Measurements from ENCODE around the gene DPM3. TPM values are rescaled to one million over a fixed set of nuclear protein-coding genes. Genes with fewer than 3 reads are reported as not detected.
A peak's percentile ranks its signal among the peaks of the same experiment; 100 is the strongest.

The DPM3 gene
- total RNA-seq, 2 experiments from 2014 or later, result 34.1 to 37.7 TPM

GRCh38 chr1:155182052-155182550 is 41.8 kb upstream of the DPM3 start:
- Mint-ChIP-seq H3K36me3 (peaks cover 9% of the 10 kb centered on the region), H3K4me3 (no peak overlapping the region), H3K27me3 (no peaks in the 10 kb centered on the region), H3K27ac (no peak overlapping the region), H3K9me3 (no peaks in the 10 kb centered on the region), H3K4me1 (ENCODE audit: low read depth) (no peaks in the 10 kb centered on the region)
- DNase-seq, result no peak
- POLR2A ChIA-PET, result no interaction called here
- CTCF ChIA-PET, result interaction anchor here (1.0 kb wide), 1 partner anchor 9 kb away, joined by 4 read pairs; the partner anchor contains the start of gene KRTCAP2
- intact Hi-C loops (cut with micrococcal nuclease), result no loop called here

- Mint-ChIP-seq H3K4me3 (no peak overlapping the region), H3K36me3 (peaks cover 13% of the 10 kb centered on the region), H3K27me3 (no peaks in the 10 kb centered on the region), H3K4me1 (ENCODE audit: low read depth) (peaks cover 6% of the 10 kb centered on the region), H3K9me3 (no peaks in the 10 kb centered on the region), H3K27ac (no peak overlapping the region)
- CTCF ChIA-PET, result interaction anchor here (1.0 kb wide), 1 partner anchor 9 kb away, joined by 4 read pairs; the partner anchor contains the start of gene KRTCAP2
- POLR2A ChIA-PET, result no interaction called here
- DNase-seq, result no peak
- intact Hi-C loops (cut with micrococcal nuclease), result no loop called here
Observed at GRCh38 chr1:155181371-155182051, 41.2 kb upstream of the DPM3 start.

- no peak overlapping the region for H3K4me3 Mint-ChIP-seq
- ChIA-PET POLR2A (interaction anchor here (7.5 kb wide), 1 partner anchor 14 kb away, joined by 70 read pairs; no protein-coding TSS in a partner anchor), CTCF (interaction anchor here (0.8 to 8.5 kb wide), 5 partner anchors 11 to 28 kb away, joined by 3 to 201 read pairs (median 8); partner anchors contain the start of genes MTX1 and THBS3)
- intact Hi-C loops (cut with micrococcal nuclease), result no loop called here
- DNase-seq, result no peak
- H3K27ac Mint-ChIP-seq, result no peak overlapping the region
- peaks cover 24% of the 10 kb centered on the region for H3K4me1 Mint-ChIP-seq (ENCODE audit: low read depth)
- H3K36me3 Mint-ChIP-seq, result peaks cover 13% of the 10 kb centered on the region
- H3K9me3 Mint-ChIP-seq, result no peaks in the 10 kb centered on the region
- H3K27me3 Mint-ChIP-seq, result no peaks in the 10 kb centered on the region
Observed at GRCh38 chr1:155179112-155180031, 39.0 kb upstream of the DPM3 start.

- no peak for DNase-seq
- Mint-ChIP-seq H3K36me3 (peaks cover 13% of the 10 kb centered on the region), H3K27me3 (no peaks in the 10 kb centered on the region), H3K27ac (no peak overlapping the region), H3K4me1 (ENCODE audit: low read depth) (peaks cover 28% of the 10 kb centered on the region), H3K9me3 (no peaks in the 10 kb centered on the region), H3K4me3 (no peak overlapping the region)
- POLR2A ChIA-PET, result interaction anchor here (7.5 kb wide), 1 partner anchor 15 kb away, joined by 70 read pairs; no protein-coding TSS in a partner anchor
- CTCF ChIA-PET, result interaction anchor here (1.4 to 8.5 kb wide), 5 partner anchors 10 to 145 kb away, joined by 3 to 201 read pairs (median 7); partner anchors contain the start of genes MTX1 and THBS3
- intact Hi-C loops (cut with micrococcal nuclease), result no loop called here
Observed at GRCh38 chr1:155178441-155179111, 38.2 kb upstream of the DPM3 start.

- intact Hi-C loops (cut with micrococcal nuclease), result no loop called here
- no peak for DNase-seq
Observed at GRCh38 chr1:155177918-155178281, 37.6 kb upstream of the DPM3 start.

GRCh38 chr1:155177192-155177917 is 37.0 kb upstream of the DPM3 start:
- no peak for DNase-seq

More at GRCh38 chr1:155177918-155178281, 37.6 kb upstream of the DPM3 start:
- no peaks in the 10 kb centered on the region for H3K27me3 Mint-ChIP-seq
- peaks cover 34% of the 10 kb centered on the region for H3K4me1 Mint-ChIP-seq (ENCODE audit: low read depth)
- no peak overlapping the region for H3K4me3 Mint-ChIP-seq
- ChIA-PET CTCF (interaction anchor here (0.5 to 8.5 kb wide), 13 partner anchors 8 to 403 kb away, joined by 3 to 201 read pairs (median 5); partner anchors contain the start of genes MTX1 and THBS3), POLR2A (interaction anchor here (7.5 kb wide), 1 partner anchor 15 kb away, joined by 70 read pairs; no protein-coding TSS in a partner anchor)
- no peak overlapping the region for H3K27ac Mint-ChIP-seq
- peaks cover 16% of the 10 kb centered on the region for H3K36me3 Mint-ChIP-seq
- no peaks in the 10 kb centered on the region for H3K9me3 Mint-ChIP-seq

GRCh38 chr1:155176544-155177071 is 36.3 kb upstream of the DPM3 start:
- Mint-ChIP-seq H3K27ac (no peak overlapping the region), H3K36me3 (peaks cover 20% of the 10 kb centered on the region), H3K4me3 (peak overlapping the region; percentile 3), H3K9me3 (no peaks in the 10 kb centered on the region), H3K27me3 (no peaks in the 10 kb centered on the region), H3K4me1 (ENCODE audit: low read depth) (peaks cover 42% of the 10 kb centered on the region)
- DNase-seq, result peak; percentile 90
- POLR2A ChIA-PET, result interaction anchor here (3.1 to 7.5 kb wide), 2 partner anchors 17 to 50 kb away, joined by 12 to 70 read pairs; no protein-coding TSS in a partner anchor
- intact Hi-C loops (cut with micrococcal nuclease), result loop anchor here (1.0 kb wide), 1 partner anchor 50 kb away; no protein-coding TSS in a partner anchor
- CTCF ChIA-PET, result interaction anchor here (0.6 to 8.5 kb wide), 19 partner anchors 8 to 697 kb away, joined by 3 to 201 read pairs (median 5); partner anchors contain the start of genes MTX1, PMVK, SLC50A1 and THBS3

More at GRCh38 chr1:155177192-155177917, 37.0 kb upstream of the DPM3 start:
- peaks cover 16% of the 10 kb centered on the region for H3K36me3 Mint-ChIP-seq
- no peak overlapping the region for H3K4me3 Mint-ChIP-seq
- ChIA-PET CTCF (interaction anchor here (0.5 to 8.5 kb wide), 16 partner anchors 8 to 698 kb away, joined by 3 to 201 read pairs (median 4); partner anchors contain the start of genes MTX1 and THBS3), POLR2A (interaction anchor here (7.5 kb wide), 1 partner anchor 16 kb away, joined by 70 read pairs; no protein-coding TSS in a partner anchor)
- H3K4me1 Mint-ChIP-seq (ENCODE audit: low read depth), result peaks cover 35% of the 10 kb centered on the region
- H3K27me3 Mint-ChIP-seq, result no peaks in the 10 kb centered on the region
- H3K27ac Mint-ChIP-seq, result no peak overlapping the region
- no peaks in the 10 kb centered on the region for H3K9me3 Mint-ChIP-seq
- intact Hi-C loops (cut with micrococcal nuclease), result no loop called here

GRCh38 chr1:155175927-155176371 is 35.6 kb upstream of the DPM3 start:
- ChIA-PET POLR2A (interaction anchor here (1.5 to 7.5 kb wide), 4 partner anchors 9 to 91 kb away, joined by 5 to 70 read pairs (median 13); no protein-coding TSS in a partner anchor), CTCF (interaction anchor here (0.9 to 8.5 kb wide), 14 partner anchors 8 to 239 kb away, joined by 3 to 201 read pairs (median 6); partner anchors contain the start of genes MTX1, PMVK, SLC50A1 and THBS3)
- Mint-ChIP-seq H3K9me3 (no peaks in the 10 kb centered on the region), H3K4me1 (ENCODE audit: low read depth) (peaks cover 44% of the 10 kb centered on the region), H3K27ac (no peak overlapping the region), H3K36me3 (peaks cover 20% of the 10 kb centered on the region), H3K4me3 (no peak overlapping the region), H3K27me3 (no peaks in the 10 kb centered on the region)
- DNase-seq, result peak; percentile 47
- intact Hi-C loops (cut with micrococcal nuclease), result loop anchor here (1.0 kb wide), 1 partner anchor 50 kb away; no protein-coding TSS in a partner anchor

GRCh38 chr1:155175281-155175926 is 35.1 kb upstream of the DPM3 start:
- Mint-ChIP-seq H3K36me3 (peaks cover 20% of the 10 kb centered on the region), H3K27ac (peak overlapping the region; percentile 28), H3K4me3 (peak overlapping the region; percentile 93), H3K4me1 (ENCODE audit: low read depth) (peaks cover 46% of the 10 kb centered on the region), H3K9me3 (no peaks in the 10 kb centered on the region), H3K27me3 (no peaks in the 10 kb centered on the region)
- ChIA-PET CTCF (interaction anchor here (0.9 to 8.5 kb wide), 15 partner anchors 8 to 841 kb away, joined by 3 to 201 read pairs (median 6); partner anchors contain the start of genes MTX1, PMVK, SLC50A1 and THBS3), POLR2A (interaction anchor here (1.5 to 7.5 kb wide), 5 partner anchors 9 to 90 kb away, joined by 5 to 70 read pairs (median 12); a partner anchor contains a TSS)
- DNase-seq, result no peak
- intact Hi-C loops (cut with micrococcal nuclease), result no loop called here

Measured in activated CD4-positive, alpha-beta memory T cell treated with anti-CD3 and anti-CD28 coated beads for 36 hours (primary cell).